Measurements from ENCODE around the gene NAA10.

The NAA10 gene

DNA sequence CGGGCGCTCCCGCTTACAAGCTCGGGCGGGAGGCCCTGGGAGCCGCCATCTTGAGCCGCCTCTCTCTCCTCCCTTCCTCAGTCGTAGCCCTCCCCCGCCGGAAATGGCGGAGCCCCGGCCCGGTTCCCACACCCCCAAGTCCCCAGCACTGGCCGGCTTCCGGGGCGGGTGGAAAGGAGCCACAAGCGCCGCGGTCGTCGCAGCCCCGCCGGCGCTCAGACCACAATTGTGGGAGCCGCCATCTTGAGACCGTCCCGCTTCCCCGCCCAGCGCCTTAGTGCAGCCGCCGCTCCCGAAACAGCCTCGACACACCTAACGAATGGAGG lies 36.2 kb upstream of the NAA10 start (continued):
- TF ChIP-seq, protein P1, sequence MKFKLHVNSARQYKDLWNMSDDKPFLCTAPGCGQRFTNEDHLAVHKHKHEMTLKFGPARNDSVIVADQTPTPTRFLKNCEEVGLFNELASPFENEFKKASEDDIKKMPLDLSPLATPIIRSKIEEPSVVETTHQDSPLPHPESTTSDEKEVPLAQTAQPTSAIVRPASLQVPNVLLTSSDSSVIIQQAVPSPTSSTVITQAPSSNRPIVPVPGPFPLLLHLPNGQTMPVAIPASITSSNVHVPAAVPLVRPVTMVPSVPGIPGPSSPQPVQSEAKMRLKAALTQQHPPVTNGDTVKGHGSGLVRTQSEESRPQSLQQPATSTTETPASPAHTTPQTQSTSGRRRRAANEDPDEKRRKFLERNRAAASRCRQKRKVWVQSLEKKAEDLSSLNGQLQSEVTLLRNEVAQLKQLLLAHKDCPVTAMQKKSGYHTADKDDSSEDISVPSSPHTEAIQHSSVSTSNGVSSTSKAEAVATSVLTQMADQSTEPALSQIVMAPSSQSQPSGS (tag by site-specific recombination; IDR thresholded peaks at IDR 0.05; ENCODE audit: low read depth): no peak
- TF ChIP-seq, protein P2, sequence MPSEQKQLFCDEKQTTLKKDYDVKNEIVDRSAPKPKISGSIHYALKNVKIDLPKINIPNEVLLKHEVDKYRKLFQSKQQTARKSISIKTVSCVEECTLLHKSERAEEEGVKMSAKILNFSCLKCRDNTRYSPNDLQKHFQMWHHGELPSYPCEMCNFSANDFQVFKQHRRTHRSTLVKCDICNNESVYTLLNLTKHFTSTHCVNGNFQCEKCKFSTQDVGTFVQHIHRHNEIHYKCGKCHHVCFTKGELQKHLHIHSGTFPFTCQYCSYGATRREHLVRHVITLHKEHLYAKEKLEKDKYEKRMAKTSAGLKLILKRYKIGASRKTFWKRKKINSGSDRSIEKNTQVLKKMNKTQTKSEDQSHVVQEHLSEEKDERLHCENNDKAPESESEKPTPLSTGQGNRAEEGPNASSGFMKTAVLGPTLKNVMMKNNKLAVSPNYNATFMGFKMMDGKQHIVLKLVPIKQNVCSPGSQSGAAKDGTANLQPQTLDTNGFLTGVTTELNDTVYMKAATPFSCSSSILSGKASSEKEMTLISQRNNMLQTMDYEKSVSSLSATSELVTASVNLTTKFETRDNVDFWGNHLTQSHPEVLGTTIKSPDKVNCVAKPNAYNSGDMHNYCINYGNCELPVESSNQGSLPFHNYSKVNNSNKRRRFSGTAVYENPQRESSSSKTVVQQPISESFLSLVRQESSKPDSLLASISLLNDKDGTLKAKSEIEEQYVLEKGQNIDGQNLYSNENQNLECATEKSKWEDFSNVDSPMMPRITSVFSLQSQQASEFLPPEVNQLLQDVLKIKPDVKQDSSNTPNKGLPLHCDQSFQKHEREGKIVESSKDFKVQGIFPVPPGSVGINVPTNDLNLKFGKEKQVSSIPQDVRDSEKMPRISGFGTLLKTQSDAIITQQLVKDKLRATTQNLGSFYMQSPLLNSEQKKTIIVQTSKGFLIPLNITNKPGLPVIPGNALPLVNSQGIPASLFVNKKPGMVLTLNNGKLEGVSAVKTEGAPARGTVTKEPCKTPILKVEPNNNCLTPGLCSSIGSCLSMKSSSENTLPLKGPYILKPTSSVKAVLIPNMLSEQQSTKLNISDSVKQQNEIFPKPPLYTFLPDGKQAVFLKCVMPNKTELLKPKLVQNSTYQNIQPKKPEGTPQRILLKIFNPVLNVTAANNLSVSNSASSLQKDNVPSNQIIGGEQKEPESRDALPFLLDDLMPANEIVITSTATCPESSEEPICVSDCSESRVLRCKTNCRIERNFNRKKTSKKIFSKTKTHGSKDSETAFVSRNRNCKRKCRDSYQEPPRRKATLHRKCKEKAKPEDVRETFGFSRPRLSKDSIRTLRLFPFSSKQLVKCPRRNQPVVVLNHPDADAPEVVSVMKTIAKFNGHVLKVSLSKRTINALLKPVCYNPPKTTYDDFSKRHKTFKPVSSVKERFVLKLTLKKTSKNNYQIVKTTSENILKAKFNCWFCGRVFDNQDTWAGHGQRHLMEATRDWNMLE (tag by site-specific recombination; conservative IDR thresholded peaks at IDR 0.05; ENCODE audit: low read depth): 0 out of 2 replicates have a peak, but pooled peaks have one; percentile 42
- TF ChIP-seq KLF16 (tag by site-specific recombination; IDR thresholded peaks at IDR 0.05): peak; percentile 36; the same call in 1 of the 2 replicates
- no peak for TF ChIP-seq MZF1 (tag by site-specific recombination; IDR thresholded peaks at IDR 0.05; ENCODE audit: borderline replicate concordance)
- peak; percentile 6; the same call in 1 of the 2 replicates for TF ChIP-seq ZXDB (tag by site-specific recombination; IDR thresholded peaks at IDR 0.05)
- TF ChIP-seq, protein P3, sequence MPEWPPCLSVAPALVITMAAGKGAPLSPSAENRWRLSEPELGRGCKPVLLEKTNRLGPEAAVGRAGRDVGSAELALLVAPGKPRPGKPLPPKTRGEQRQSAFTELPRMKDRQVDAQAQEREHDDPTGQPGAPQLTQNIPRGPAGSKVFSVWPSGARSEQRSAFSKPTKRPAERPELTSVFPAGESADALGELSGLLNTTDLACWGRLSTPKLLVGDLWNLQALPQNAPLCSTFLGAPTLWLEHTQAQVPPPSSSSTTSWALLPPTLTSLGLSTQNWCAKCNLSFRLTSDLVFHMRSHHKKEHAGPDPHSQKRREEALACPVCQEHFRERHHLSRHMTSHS (tag by site-specific recombination; IDR thresholded peaks at IDR 0.05): no peak
- TF ChIP-seq ZNF155 (tag by site-specific recombination; IDR thresholded peaks at IDR 0.05): no peak
- TF ChIP-seq ZNF16 (tag by site-specific recombination; IDR thresholded peaks at IDR 0.05; ENCODE audit: low read depth): no peak
- TF ChIP-seq ZNF664 (tag by site-specific recombination; IDR thresholded peaks at IDR 0.05): no peak
- TF ChIP-seq, protein P4, sequence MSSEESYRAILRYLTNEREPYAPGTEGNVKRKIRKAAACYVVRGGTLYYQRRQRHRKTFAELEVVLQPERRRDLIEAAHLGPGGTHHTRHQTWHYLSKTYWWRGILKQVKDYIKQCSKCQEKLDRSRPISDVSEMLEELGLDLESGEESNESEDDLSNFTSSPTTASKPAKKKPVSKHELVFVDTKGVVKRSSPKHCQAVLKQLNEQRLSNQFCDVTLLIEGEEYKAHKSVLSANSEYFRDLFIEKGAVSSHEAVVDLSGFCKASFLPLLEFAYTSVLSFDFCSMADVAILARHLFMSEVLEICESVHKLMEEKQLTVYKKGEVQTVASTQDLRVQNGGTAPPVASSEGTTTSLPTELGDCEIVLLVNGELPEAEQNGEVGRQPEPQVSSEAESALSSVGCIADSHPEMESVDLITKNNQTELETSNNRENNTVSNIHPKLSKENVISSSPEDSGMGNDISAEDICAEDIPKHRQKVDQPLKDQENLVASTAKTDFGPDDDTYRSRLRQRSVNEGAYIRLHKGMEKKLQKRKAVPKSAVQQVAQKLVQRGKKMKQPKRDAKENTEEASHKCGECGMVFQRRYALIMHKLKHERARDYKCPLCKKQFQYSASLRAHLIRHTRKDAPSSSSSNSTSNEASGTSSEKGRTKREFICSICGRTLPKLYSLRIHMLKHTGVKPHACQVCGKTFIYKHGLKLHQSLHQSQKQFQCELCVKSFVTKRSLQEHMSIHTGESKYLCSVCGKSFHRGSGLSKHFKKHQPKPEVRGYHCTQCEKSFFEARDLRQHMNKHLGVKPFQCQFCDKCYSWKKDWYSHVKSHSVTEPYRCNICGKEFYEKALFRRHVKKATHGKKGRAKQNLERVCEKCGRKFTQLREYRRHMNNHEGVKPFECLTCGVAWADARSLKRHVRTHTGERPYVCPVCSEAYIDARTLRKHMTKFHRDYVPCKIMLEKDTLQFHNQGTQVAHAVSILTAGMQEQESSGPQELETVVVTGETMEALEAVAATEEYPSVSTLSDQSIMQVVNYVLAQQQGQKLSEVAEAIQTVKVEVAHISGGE (tag by site-specific recombination; conservative IDR thresholded peaks at IDR 0.05; ENCODE audit: low read depth): peak; percentile 98
- TF ChIP-seq ZNF561 (tag by site-specific recombination; IDR thresholded peaks at IDR 0.05; ENCODE audit: borderline replicate concordance): 0 out of 2 replicates have a peak, but pooled peaks have one; percentile 31
- TF ChIP-seq KLF8 (tag by site-specific recombination; IDR thresholded peaks at IDR 0.05): peak; percentile 86; the same call in 1 of the 2 replicates
- TF ChIP-seq ZBTB20 (tag by site-specific recombination; IDR thresholded peaks at IDR 0.05): peak; percentile 96
- TF ChIP-seq ZNF335 (tag by site-specific recombination; conservative IDR thresholded peaks at IDR 0.05): peak; percentile 84
- TF ChIP-seq, protein P5, sequence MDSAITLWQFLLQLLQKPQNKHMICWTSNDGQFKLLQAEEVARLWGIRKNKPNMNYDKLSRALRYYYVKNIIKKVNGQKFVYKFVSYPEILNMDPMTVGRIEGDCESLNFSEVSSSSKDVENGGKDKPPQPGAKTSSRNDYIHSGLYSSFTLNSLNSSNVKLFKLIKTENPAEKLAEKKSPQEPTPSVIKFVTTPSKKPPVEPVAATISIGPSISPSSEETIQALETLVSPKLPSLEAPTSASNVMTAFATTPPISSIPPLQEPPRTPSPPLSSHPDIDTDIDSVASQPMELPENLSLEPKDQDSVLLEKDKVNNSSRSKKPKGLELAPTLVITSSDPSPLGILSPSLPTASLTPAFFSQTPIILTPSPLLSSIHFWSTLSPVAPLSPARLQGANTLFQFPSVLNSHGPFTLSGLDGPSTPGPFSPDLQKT (IDR thresholded peaks at IDR 0.05; ENCODE audit: borderline replicate concordance, low read depth, low read length): peak; percentile 68; the same call in 1 of the 2 replicates
- peak; percentile 54 for TF ChIP-seq GLIS2 (tag by site-specific recombination; IDR thresholded peaks at IDR 0.05)
- no peak for TF ChIP-seq ZIC2 (tag by site-specific recombination; IDR thresholded peaks at IDR 0.05)
- no peak for TF ChIP-seq ZNF776 (tag by site-specific recombination; IDR thresholded peaks at IDR 0.05; ENCODE audit: borderline replicate concordance)
- TF ChIP-seq, protein P6, sequence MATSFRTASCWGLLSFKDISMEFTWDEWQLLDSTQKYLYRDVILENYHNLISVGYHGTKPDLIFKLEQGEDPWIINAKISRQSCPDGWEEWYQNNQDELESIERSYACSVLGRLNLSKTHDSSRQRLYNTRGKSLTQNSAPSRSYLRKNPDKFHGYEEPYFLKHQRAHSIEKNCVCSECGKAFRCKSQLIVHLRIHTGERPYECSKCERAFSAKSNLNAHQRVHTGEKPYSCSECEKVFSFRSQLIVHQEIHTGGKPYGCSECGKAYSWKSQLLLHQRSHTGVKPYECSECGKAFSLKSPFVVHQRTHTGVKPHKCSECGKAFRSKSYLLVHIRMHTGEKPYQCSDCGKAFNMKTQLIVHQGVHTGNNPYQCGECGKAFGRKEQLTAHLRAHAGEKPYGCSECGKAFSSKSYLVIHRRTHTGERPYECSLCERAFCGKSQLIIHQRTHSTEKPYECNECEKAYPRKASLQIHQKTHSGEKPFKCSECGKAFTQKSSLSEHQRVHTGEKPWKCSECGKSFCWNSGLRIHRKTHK (tag by site-specific recombination; IDR thresholded peaks at IDR 0.05): no peak
